ENCODE results near the gene HDAC11.

DNA sequence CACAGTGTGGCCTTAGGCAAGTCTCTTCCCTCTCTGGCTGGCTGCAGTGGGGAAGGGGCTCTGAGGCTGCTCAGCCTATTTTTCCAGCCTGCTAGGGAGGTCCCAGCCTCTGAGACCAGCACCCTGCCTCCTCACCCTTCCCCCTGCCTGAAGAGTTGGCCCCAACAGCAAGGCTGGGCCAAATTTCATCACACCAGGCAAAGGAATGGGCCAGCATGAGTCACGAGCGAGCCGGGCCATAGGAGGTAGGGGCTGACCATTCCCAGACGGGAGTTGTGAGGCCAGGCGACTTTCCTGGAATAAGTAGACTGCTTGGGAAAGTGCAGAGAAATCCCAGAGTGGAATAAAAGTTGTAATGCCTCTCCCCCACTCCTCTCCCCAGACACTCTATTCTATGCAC lies 63.1 kb downstream of the HDAC11 start:
- TF ChIP-seq YY1 (IDR thresholded peaks at IDR 0.05; ENCODE audit: borderline replicate concordance in 1 of 3, control insufficient read depth in 1 of 3, extremely low read depth in 1 of 3, insufficient read depth in 3 of 3, insufficient read length in 1 of 3, insufficient replicate concordance in 2 of 3, low read depth in 1 of 3, low read length in 2 of 3), result no peak
- TF ChIP-seq MEF2D (tag; conservative IDR thresholded peaks at IDR 0.05; ENCODE audit: low read depth), result no peak
- no peak for TF ChIP-seq SP1 (CRISPR knock-in tag; IDR thresholded peaks at IDR 0.05)
- TF ChIP-seq GATA2 (CRISPR knock-in tag; IDR thresholded peaks at IDR 0.05), result no peak
- TF ChIP-seq NELFE (IDR thresholded peaks at IDR 0.05; ENCODE audit: insufficient read depth, insufficient read length), result no peak
- TF ChIP-seq AFF4 (CRISPR knock-in tag; IDR thresholded peaks at IDR 0.05), result no peak
- no peak for TF ChIP-seq SMC3 (conservative IDR thresholded peaks at IDR 0.05; ENCODE audit: insufficient read depth, low read depth, low read length)
- TF ChIP-seq TCF7L2 (IDR thresholded peaks at IDR 0.05; ENCODE audit: low read depth, low read length), result no peak
- TF ChIP-seq, protein P1, sequence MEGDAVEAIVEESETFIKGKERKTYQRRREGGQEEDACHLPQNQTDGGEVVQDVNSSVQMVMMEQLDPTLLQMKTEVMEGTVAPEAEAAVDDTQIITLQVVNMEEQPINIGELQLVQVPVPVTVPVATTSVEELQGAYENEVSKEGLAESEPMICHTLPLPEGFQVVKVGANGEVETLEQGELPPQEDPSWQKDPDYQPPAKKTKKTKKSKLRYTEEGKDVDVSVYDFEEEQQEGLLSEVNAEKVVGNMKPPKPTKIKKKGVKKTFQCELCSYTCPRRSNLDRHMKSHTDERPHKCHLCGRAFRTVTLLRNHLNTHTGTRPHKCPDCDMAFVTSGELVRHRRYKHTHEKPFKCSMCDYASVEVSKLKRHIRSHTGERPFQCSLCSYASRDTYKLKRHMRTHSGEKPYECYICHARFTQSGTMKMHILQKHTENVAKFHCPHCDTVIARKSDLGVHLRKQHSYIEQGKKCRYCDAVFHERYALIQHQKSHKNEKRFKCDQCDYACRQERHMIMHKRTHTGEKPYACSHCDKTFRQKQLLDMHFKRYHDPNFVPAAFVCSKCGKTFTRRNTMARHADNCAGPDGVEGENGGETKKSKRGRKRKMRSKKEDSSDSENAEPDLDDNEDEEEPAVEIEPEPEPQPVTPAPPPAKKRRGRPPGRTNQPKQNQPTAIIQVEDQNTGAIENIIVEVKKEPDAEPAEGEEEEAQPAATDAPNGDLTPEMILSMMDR (IDR thresholded peaks at IDR 0.05 in 2 of 3, conservative IDR thresholded peaks at IDR 0.05 in 1 of 3; ENCODE audit: insufficient read depth in 2 of 3, low read depth in 1 of 3, low read length in 3 of 3), result no peak
- TF ChIP-seq TEAD2 (tag; IDR thresholded peaks at IDR 0.05), result no peak
- TF ChIP-seq SRSF9 (IDR thresholded peaks at IDR 0.05; ENCODE audit: borderline replicate concordance, low read depth, low read length), result no peak
- no peak for TF ChIP-seq GMEB1 (CRISPR knock-in tag; IDR thresholded peaks at IDR 0.05)
- no peak for TF ChIP-seq EZH2 (IDR thresholded peaks at IDR 0.05; ENCODE audit: borderline replicate concordance, low read depth, low read length)
- TF ChIP-seq ZBED1 (IDR thresholded peaks at IDR 0.05), result no peak

Measured in K562 (cell line).